ENCODE data around the gene NINL. TPM values are rescaled to one million over a fixed set of nuclear protein-coding genes. Genes with fewer than 3 reads are reported as not detected.

Gene NINL
- total and polyA plus RNA-seq, 4 donors = 1.9 to 3.6 (median 2.8) TPM

Small RNA genes lying within 50 kb of the gene (small RNA-seq; reads per million reads assigned to genes)
- not detected for gene RNU6ATAC17P

Other genes starting within 250 kb of the NINL start
- 10 to 100 TPM; 11.1 to 13.3 TPM for gene ABHD12, start 194.7 kb downstream of the NINL start, total RNA-seq
- 10 to 100 TPM; 12.4 to 15.4 TPM for gene ABHD12, start 194.7 kb downstream of the NINL start, polyA plus RNA-seq
- 10 to 100 TPM in 1 of 2 donors, under 1 TPM in 1; 0.25 to 11.4 TPM for gene GINS1, start 177.9 kb downstream of the NINL start, total RNA-seq
- gene GINS1, start 177.9 kb downstream of the NINL start, polyA plus RNA-seq = under 1 TPM; 0.17 to 0.70 TPM
- 1 to 10 TPM; 4.7 to 5.0 TPM for gene NANP, start 38.5 kb upstream of the NINL start, total RNA-seq
- gene NANP, start 38.5 kb upstream of the NINL start, polyA plus RNA-seq = 1 to 10 TPM; 1.5 to 1.8 TPM
- gene ZNF337, start 111.3 kb upstream of the NINL start, total RNA-seq = 1 to 10 TPM; 3.6 to 5.9 TPM
- gene ZNF337, start 111.3 kb upstream of the NINL start, polyA plus RNA-seq = 1 to 10 TPM; 1.1 to 2.8 TPM

All from liver (tissue), 5 donors.